ENCODE data around the gene PALS1. TPM values are rescaled to one million over a fixed set of nuclear protein-coding genes. Genes with fewer than 3 reads are reported as not detected.
"Not testable (repeated sequence)": the region's sequence is repeated elsewhere in the genome, so short reads cannot be mapped to it uniquely, and the experiment has no call there.

Gene PALS1
- total RNA-seq, 1 experiment from 2014 or later, result 12.1 TPM

GRCh38 chr14:67270145-67270753 lies 29.0 kb downstream of the PALS1 start:
- H3K4me3 ChIP-seq (ENCODE audit: insufficient read depth, low read depth, low read length), result no peak overlapping the region
- no peaks in the 10 kb centered on the region for H3K36me3 ChIP-seq (replicated peaks; ENCODE audit: control insufficient read depth, insufficient read depth, low read length)
- no peak for DNase-seq
- no peaks in the 10 kb centered on the region for H3K27me3 ChIP-seq (ENCODE audit: control insufficient read depth, insufficient read depth, low read length)

- no peaks in the 10 kb centered on the region for H3K36me3 ChIP-seq (replicated peaks; ENCODE audit: control insufficient read depth, insufficient read depth, low read length)
- H3K4me3 ChIP-seq (ENCODE audit: insufficient read depth, low read depth, low read length), result no peak overlapping the region
- no peak for DNase-seq
- H3K27me3 ChIP-seq (ENCODE audit: control insufficient read depth, insufficient read depth, low read length), result no peaks in the 10 kb centered on the region
Observed at GRCh38 chr14:67270933-67271332, 29.7 kb downstream of the PALS1 start.

DNA sequence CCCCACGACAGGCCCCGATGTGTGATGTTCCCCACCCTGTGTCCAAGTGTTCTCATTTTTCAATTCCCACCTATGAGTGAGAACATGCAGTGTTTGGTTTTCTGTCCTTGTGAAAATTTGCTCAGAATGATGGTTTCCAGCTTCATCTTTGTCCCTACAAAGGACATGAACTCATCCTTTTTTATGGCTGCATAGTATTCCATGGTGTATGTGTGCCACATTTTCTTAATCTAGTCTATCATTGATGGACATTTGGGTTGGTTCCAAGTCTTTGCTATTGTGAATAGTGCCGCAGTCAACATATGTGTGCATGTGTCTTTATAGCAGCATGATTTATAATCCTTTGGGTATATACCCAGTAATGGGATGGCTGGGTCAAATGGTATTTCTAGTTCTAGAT lies 32.0 kb downstream of the PALS1 start:
- H3K27me3 ChIP-seq (ENCODE audit: control insufficient read depth, insufficient read depth, low read length); H3K36me3 ChIP-seq (replicated peaks; ENCODE audit: control insufficient read depth, insufficient read depth, low read length); H3K4me3 ChIP-seq (ENCODE audit: insufficient read depth, low read depth, low read length); DNase-seq: not testable (repeated sequence)

DNA sequence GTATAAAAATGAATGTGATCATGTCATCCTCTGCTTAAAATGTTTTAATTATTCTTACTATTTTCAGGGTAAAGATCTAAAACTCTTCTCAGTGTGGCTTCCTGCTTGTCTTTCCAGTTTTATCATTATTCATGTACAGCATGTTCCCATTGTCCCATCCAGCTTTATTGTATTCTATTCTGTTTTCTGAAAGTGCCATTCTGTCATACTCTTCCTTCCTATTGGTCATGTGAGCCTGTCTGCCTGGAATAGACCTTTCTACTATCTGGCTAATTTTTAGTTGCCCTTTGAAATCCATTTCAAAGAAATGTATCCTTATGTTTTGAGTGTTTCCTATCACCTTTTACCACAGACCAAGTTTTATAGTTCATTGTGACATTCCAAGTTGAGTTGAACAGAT lies 34.9 kb downstream of the PALS1 start:
- no peak for DNase-seq

DNA sequence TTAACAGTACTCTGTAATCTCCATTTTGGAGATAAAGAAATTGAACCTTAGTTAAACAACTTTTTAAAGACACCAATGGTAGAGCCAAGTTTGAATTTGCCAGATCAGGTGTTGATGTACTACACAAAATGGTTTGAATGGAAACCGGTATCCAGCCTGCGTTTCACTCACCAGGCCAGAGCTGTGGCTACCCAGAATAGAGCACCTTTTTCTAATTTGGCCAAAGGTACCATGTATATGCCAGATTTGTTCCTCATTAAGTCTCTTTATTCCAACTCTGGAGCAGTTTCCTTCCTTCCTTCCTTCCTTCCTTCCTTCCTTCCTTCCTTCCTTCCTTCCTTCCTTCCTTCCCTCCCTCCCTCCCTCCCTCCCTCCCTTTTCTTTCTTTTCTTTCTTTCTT lies 39.3 kb downstream of the PALS1 start:
- H3K4me3 ChIP-seq (ENCODE audit: insufficient read depth, low read depth, low read length), result no peak overlapping the region
- no peaks in the 10 kb centered on the region for H3K36me3 ChIP-seq (replicated peaks; ENCODE audit: control insufficient read depth, insufficient read depth, low read length)
- no peak for DNase-seq
- no peaks in the 10 kb centered on the region for H3K27me3 ChIP-seq (ENCODE audit: control insufficient read depth, insufficient read depth, low read length)

More for the DNA sequence above, 34.9 kb downstream of the PALS1 start:
- no peaks in the 10 kb centered on the region for H3K36me3 ChIP-seq (replicated peaks; ENCODE audit: control insufficient read depth, insufficient read depth, low read length)
- H3K27me3 ChIP-seq (ENCODE audit: control insufficient read depth, insufficient read depth, low read length), result no peaks in the 10 kb centered on the region
- no peak overlapping the region for H3K4me3 ChIP-seq (ENCODE audit: insufficient read depth, low read depth, low read length)

DNA sequence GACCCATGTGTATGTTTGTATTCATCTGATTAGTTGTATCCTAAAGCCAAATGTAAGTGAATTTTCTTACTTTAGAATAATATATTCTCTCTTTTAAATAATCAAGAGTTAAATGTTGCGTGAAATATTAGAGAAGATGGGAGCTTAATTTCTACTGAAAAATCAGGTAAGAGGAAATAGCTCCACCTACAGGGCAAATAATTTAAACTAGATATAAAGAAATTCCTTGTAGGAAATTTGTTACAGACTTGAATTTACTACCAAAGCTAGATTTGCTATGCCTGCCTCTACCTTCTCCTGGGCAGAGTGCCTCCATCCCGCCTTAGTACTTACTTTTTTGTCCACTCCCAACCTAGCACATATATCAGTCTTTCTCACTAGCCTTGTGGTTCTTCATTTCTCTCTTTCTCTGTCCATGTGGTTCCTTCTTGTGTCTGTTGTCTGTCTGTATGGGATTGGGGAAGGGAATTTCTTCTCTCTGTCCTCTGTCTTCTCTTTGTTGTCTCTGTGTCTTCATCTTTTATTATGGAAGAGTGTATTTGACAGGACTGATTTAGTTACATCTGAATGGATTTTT lies 44.7 kb downstream of the PALS1 start:
- Histone ChIP-seq H3K4me3 (ENCODE audit: insufficient read depth, low read depth, low read length) (no peak overlapping the region), H3K27me3 (ENCODE audit: control insufficient read depth, insufficient read depth, low read length) (no peaks in the 10 kb centered on the region), H3K36me3 (replicated peaks; ENCODE audit: control insufficient read depth, insufficient read depth, low read length) (no peaks in the 10 kb centered on the region)
- peak; percentile 3 for DNase-seq

Other genes starting within 250 kb of the PALS1 start
- gene GARIN2, start 52.0 kb upstream of the PALS1 start, total RNA-seq (2014; rRNA removed; shearing (Covaris generic)), result not detected in 2 replicates
- 90.0 and 107 TPM in 2 replicates for gene ATP6V1D, start 118.4 kb downstream of the PALS1 start, total RNA-seq (2014; rRNA removed; shearing (Covaris generic))
- gene EIF2S1, start 118.9 kb downstream of the PALS1 start, total RNA-seq (2014; rRNA removed; shearing (Covaris generic)), result 155 and 162 TPM in 2 replicates
- gene PLEK2, start 170.7 kb downstream of the PALS1 start, total RNA-seq (2014; rRNA removed; shearing (Covaris generic)), result not detected in 2 replicates
- 0.07 and 0.69 TPM in 2 replicates for gene TMEM229B, start 247.3 kb downstream of the PALS1 start, total RNA-seq (2014; rRNA removed; shearing (Covaris generic))

Measured in H7 (cell line).